Measurements from ENCODE around the gene ZNF761. TPM values are rescaled to one million over a fixed set of nuclear protein-coding genes. Genes with fewer than 3 reads are reported as not detected.

ZNF761 gene
- total RNA-seq = 9.4 and 11.3 TPM in 2 replicates
- 11.7 and 14.3 TPM in 2 replicates for polyA plus RNA-seq

DNA sequence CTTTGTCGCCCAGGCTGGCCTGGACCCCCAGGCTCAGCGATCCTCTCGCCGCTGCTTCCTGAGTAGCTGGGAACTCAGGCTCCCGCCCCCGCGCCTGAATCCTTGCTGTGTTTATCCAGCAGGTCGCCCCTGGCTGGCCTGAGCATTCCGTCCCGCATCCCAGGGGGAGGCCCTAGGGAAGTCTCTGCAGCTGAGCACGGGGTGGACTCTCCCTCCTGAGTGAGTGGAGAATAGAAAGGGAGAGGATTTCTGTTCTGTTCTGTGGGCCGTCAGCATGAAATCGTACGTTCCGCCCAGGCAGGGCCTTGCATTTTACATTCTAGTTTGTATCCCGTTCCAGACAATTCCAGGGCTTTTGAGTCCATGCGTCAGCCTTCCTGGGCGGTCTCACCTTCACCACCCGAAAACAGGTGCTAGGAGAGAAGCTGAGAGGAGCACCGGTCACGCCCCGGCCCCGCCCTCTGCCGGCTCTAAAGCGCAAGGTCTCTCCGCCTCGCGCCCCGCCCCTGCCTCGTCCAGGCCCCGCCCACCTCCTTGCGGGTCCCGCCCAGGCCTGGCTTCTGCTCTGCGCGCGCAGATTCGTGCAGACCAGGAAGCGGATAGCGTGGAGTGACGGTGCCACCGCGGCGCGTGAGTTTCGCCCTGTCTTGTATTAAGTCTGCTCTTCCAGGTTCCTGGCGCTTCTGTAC is at the start of gene ZNF761:
Gene ZNF761 (plus strand): TSS at position 586 of the 689 bp plus-strand sequence. CDS start 15,285 bp downstream, outside the sequence.
- H3K9me3 ChIP-seq (ENCODE audit: low read depth) = no peaks in the 10 kb centered on the region
- peak within 1 kb of the TSS; percentile 70 for H3K27ac ChIP-seq
- peaks cover 6% of the 10 kb centered on the region for H3K4me1 ChIP-seq (ENCODE audit: low read depth)
- DNase-seq (ENCODE audit: low read depth in 1 of 2, low spot score in 1 of 2) = peak; percentile 93 to 98
- H3K36me3 ChIP-seq = no peaks in the 10 kb centered on the region
- peak; percentile 42 for TF ChIP-seq CTCF (IDR thresholded peaks at IDR 0.05; ENCODE audit: low read depth, low read length)
- H3K27me3 ChIP-seq = no peaks in the 10 kb centered on the region
- peak within 1 kb of the TSS; percentile 82 for H3K4me3 ChIP-seq

DNA sequence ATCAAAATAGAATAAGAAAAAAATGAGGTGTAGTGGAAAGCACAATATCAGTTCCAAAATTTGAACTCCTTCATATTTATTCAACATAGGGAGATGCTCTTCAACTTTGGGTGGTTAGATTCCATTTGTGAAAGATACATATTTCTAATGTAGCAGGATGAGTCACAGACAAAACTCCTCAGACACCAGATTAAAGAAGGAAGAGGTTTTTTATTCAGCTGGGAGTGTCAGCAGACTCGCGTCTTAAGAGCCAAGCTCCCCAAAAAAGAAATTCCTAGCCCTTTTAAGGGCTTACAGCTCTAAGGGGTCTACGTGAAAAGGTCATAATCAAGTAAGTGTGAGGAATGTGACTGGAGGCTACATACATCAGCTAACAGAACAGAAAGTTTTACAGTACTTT is 43.6 kb upstream of the ZNF761 start:
- no peak overlapping the region for H3K4me3 ChIP-seq
- H3K9me3 ChIP-seq (ENCODE audit: low read depth) = no peaks in the 10 kb centered on the region
- no peak for TF ChIP-seq CTCF (IDR thresholded peaks at IDR 0.05; ENCODE audit: low read depth, low read length)
- no peak for DNase-seq (ENCODE audit: low read depth in 1 of 2, low spot score in 1 of 2)
- no peaks in the 10 kb centered on the region for H3K36me3 ChIP-seq
- H3K27ac ChIP-seq = no peak overlapping the region
- no peaks in the 10 kb centered on the region for H3K27me3 ChIP-seq
- no peaks in the 10 kb centered on the region for H3K4me1 ChIP-seq (ENCODE audit: low read depth)

DNA sequence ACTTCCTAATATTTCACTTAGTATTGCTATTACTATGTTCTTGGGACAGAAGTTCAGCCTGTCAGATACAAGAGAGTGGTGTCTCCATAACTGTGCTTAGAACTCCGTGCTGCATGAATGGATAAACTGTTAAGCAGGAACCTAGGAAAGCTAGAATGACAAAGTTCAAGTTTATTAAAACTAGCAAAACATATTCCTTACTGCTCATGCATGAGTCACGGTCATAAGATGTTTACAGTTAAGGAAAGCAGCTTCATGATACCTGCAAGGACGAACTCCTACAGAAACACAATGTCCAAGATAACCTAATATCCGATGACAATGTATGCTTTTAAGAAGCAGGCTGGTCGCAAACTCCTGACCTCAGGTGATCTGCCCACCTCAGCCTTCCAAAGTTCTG is 42.9 kb upstream of the ZNF761 start:
- Histone ChIP-seq H3K36me3 (no peaks in the 10 kb centered on the region), H3K4me3 (no peak overlapping the region), H3K27ac (no peak overlapping the region), H3K27me3 (no peaks in the 10 kb centered on the region), H3K9me3 (ENCODE audit: low read depth) (no peaks in the 10 kb centered on the region), H3K4me1 (ENCODE audit: low read depth) (no peaks in the 10 kb centered on the region)
- no peak for DNase-seq (ENCODE audit: low read depth in 1 of 2, low spot score in 1 of 2)
- TF ChIP-seq CTCF (IDR thresholded peaks at IDR 0.05; ENCODE audit: low read depth, low read length) = no peak

GRCh38 chr19:53389571-53389970 is 42.2 kb upstream of the ZNF761 start:
- no peak for DNase-seq (ENCODE audit: low read depth in 1 of 2, low spot score in 1 of 2)
- no peak overlapping the region for H3K27ac ChIP-seq
- no peaks in the 10 kb centered on the region for H3K4me1 ChIP-seq (ENCODE audit: low read depth)
- H3K4me3 ChIP-seq = no peak overlapping the region
- no peak for TF ChIP-seq CTCF (IDR thresholded peaks at IDR 0.05; ENCODE audit: low read depth, low read length)
- H3K27me3 ChIP-seq = no peaks in the 10 kb centered on the region
- H3K9me3 ChIP-seq (ENCODE audit: low read depth) = no peaks in the 10 kb centered on the region
- no peaks in the 10 kb centered on the region for H3K36me3 ChIP-seq

DNA sequence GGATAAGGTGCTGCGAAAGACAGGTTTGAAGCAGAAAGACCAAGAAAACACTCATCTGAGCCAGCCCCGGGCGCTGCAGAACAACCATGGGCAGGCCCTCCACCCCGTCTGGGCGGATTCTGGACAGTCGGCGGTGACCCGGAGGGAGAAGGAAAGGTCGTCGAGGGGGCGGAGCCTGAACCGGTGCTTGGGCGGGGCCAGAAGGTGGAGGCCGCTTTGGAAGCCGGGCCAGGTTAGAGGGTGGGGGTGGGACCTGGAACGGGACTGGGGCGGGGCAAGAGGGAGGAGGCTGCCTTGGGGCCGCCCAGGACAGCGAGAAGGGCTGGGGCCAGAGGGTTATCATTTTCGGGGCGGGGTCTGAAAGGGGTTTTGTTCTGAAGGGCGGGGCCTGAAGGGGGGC is 41.8 kb upstream of the ZNF761 start:
- TF ChIP-seq CTCF (IDR thresholded peaks at IDR 0.05; ENCODE audit: low read depth, low read length) = no peak
- Histone ChIP-seq H3K36me3 (no peaks in the 10 kb centered on the region), H3K4me1 (ENCODE audit: low read depth) (no peaks in the 10 kb centered on the region), H3K27ac (no peak overlapping the region), H3K9me3 (ENCODE audit: low read depth) (no peaks in the 10 kb centered on the region), H3K4me3 (no peak overlapping the region), H3K27me3 (no peaks in the 10 kb centered on the region)
- no peak for DNase-seq (ENCODE audit: low read depth in 1 of 2, low spot score in 1 of 2)

All from cardiac muscle cell (in vitro differentiated cells and primary cell).